Endothelial cell (in vitro differentiated cells): ENCODE results near the gene SLC38A6. TPM values are rescaled to one million over a fixed set of nuclear protein-coding genes. Genes with fewer than 3 reads are reported as not detected.
"Not testable (repeated sequence)": the region's sequence is repeated elsewhere in the genome, so short reads cannot be mapped to it uniquely, and the experiment has no call there.

Source experiments
- DNase-seq: peaks from one replicate; pipeline ENCODE4 v3.0.0; 2021; ENCODE audit warnings: low spot score
- H3K27ac Mint-ChIP-seq: one replicate; pipeline ENCODE4 v1.8.0; 2021; ENCODE audit warnings: mixed read lengths, inconsistent platforms; ENCODE audit not compliant: unreplicated experiment
- H3K27me3 Mint-ChIP-seq: one replicate; pipeline ENCODE4 v1.8.0; 2021; ENCODE audit warnings: mild to moderate bottlenecking, moderate library complexity, mixed read lengths, inconsistent platforms; ENCODE audit not compliant: unreplicated experiment
- H3K36me3 Mint-ChIP-seq: one replicate; pipeline ENCODE4 v1.8.0; 2021; ENCODE audit warnings: mild to moderate bottlenecking, low read depth, mixed read lengths, inconsistent platforms; ENCODE audit not compliant: unreplicated experiment
- H3K4me1 Mint-ChIP-seq: one replicate; pipeline ENCODE4 v1.8.0; 2021; ENCODE audit warnings: mild to moderate bottlenecking, mixed read lengths, inconsistent platforms; ENCODE audit not compliant: unreplicated experiment
- H3K4me3 Mint-ChIP-seq: one replicate; pipeline ENCODE4 v1.8.0; 2021; ENCODE audit warnings: mild to moderate bottlenecking, mixed read lengths, inconsistent platforms; ENCODE audit not compliant: unreplicated experiment
- H3K9me3 Mint-ChIP-seq: one replicate; pipeline ENCODE4 v1.8.0; 2021; ENCODE audit warnings: mixed read lengths, inconsistent platforms; ENCODE audit not compliant: unreplicated experiment
- CTCF ChIP-seq: fragments of 200-600 bp; sonication (generic); IDR thresholded peaks from one replicate; pipeline ENCODE4 v1.5.0; 2021; ENCODE audit warnings: antibody characterized with exemption; ENCODE audit not compliant: unreplicated experiment
- total RNA-seq: library from RNA; stranded (reverse); fragmentation: NEBNext Ultra II Directional; extraction: Animal tissue kit (Norgen Biotek cat#: 25700); gene quantifications from one replicate; pipeline ENCODE4 v1.2.1, GENCODE V29; 2021; ENCODE audit not compliant: unreplicated experiment

Gene SLC38A6
- total RNA-seq, 1 donor from 2014 or later, result 10.1 TPM

DNA sequence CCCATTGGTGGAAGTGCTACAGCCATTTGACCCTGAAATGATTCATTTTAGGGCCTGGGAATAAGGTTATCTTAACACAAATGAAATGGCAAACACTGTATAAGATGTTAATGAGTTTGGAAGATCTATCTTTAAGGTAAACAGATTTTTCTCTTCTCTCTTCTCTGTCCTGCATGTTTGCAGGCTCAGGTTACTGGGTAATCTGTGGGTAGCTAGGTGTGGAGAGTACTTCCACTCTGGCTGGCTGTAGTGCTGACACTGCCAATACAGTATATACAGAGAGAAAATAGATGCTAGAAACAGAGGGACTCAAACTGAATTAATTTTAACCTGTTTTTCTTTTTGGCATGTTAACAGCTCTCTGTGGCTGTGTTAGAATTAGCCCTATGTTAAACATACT is 84.6 kb downstream of the SLC38A6 start:
- Mint-ChIP-seq H3K9me3 (no peaks in the 10 kb centered on the region), H3K27ac (no peak overlapping the region), H3K36me3 (peaks cover 6% of the 10 kb centered on the region), H3K27me3 (no peaks in the 10 kb centered on the region), H3K4me3 (no peak overlapping the region), H3K4me1 (no peaks in the 10 kb centered on the region)
- DNase-seq, result no peak
- TF ChIP-seq CTCF, result no peak

DNA sequence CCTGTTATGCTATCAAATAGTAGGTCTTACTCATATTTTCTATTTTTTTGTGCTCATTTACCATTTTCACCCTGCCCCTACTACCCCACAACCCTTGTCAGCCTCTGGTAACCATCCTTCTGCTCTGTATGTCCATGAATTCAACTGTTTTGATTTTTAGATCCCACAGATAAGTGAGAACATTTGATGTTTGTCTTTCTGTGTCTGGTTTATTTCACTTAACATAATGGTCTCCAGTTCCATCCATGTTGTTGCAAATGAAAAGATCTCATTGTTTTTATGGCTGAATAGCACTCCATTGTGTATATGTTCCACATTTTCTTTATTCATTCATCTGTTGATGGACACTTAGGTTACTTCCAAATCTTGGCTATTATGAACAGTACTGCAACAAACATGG is 91.4 kb downstream of the SLC38A6 start:
- H3K4me3 Mint-ChIP-seq, H3K4me1 Mint-ChIP-seq, DNase-seq, H3K36me3 Mint-ChIP-seq, H3K27ac Mint-ChIP-seq, H3K9me3 Mint-ChIP-seq, H3K27me3 Mint-ChIP-seq: not testable (repeated sequence)

DNA sequence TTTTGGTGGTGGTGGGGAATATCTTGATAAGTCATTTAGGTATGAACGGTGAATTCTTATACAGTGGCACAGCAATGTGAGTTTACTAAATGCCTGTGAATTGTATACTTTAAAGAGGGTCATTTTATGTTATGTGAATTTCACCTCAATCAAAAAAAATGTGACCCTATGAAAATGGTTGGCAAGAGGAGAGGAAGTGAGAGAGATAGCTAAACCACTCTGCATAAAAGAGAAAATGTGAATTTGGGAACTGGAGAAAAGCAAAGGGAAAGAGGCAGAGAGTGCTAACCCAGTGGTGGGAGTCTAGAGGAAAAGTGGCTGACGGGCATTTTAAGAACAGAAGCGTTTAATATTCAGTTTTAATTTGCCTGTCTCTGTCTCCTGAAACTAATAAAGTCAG is 93.8 kb downstream of the SLC38A6 start:
- TF ChIP-seq CTCF, result no peak
- DNase-seq, result no peak
- no peaks in the 10 kb centered on the region for H3K9me3 Mint-ChIP-seq
- no peaks in the 10 kb centered on the region for H3K4me1 Mint-ChIP-seq
- H3K4me3 Mint-ChIP-seq, result no peak overlapping the region
- H3K36me3 Mint-ChIP-seq, result no peaks in the 10 kb centered on the region
- H3K27me3 Mint-ChIP-seq, result peaks cover 2% of the 10 kb centered on the region
- H3K27ac Mint-ChIP-seq, result no peak overlapping the region

GRCh38 chr14:61076556-61076955 is 95.5 kb downstream of the SLC38A6 start:
- Mint-ChIP-seq H3K36me3 (no peaks in the 10 kb centered on the region), H3K9me3 (no peaks in the 10 kb centered on the region), H3K4me3 (no peak overlapping the region), H3K27ac (no peak overlapping the region), H3K4me1 (no peaks in the 10 kb centered on the region), H3K27me3 (peaks cover 2% of the 10 kb centered on the region)
- TF ChIP-seq CTCF, result no peak
- DNase-seq, result no peak

DNA sequence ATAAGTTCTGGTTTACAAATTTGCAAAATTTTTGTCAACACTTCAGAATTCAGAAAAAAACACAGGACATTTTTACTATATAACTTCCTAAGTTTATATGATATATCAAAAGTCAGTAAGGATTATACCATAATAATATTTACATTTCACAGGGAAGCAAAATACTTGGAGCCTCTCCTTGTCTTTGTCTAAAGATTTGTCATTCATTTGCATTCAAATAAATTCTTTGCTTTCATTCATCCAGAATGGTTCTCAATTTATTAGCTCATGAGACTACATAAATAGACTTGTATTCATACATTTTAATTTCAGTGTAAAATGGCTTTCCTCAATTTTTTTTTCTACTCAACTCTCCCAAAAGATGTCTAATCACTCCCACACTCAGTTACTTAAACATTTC is 96.4 kb downstream of the SLC38A6 start:
- Mint-ChIP-seq H3K27me3 (peaks cover 2% of the 10 kb centered on the region), H3K36me3 (no peaks in the 10 kb centered on the region), H3K4me3 (no peak overlapping the region), H3K4me1 (no peaks in the 10 kb centered on the region), H3K9me3 (no peaks in the 10 kb centered on the region), H3K27ac (no peak overlapping the region)
- TF ChIP-seq CTCF, result no peak
- DNase-seq, result no peak
